GM18498 (cell line): Measurements from ENCODE around the gene BBS9.
A peak's percentile ranks its signal among the peaks of the same experiment; 100 is the strongest.
"Not testable (repeated sequence)": the region's sequence is repeated elsewhere in the genome, so short reads cannot be mapped to it uniquely, and the experiment has no call there.

Experiments used
- ATAC-seq: cut with Tn5 transposase; IDR thresholded peaks from one replicate; pipeline ENCODE4 v1.9.1; 2021; ENCODE audit warnings: mild to moderate bottlenecking, moderate library complexity; ENCODE audit not compliant: unreplicated experiment

BBS9 gene

GRCh38 chr7:33193308-33193864 lies 64.0 kb downstream of the BBS9 start:
- peak; percentile 56 for ATAC-seq

GRCh38 chr7:33195264-33195663 lies 65.9 kb downstream of the BBS9 start:
- ATAC-seq = no peak

GRCh38 chr7:33196221-33196620 lies 66.9 kb downstream of the BBS9 start:
- ATAC-seq = no peak

GRCh38 chr7:33200282-33200681 lies 70.9 kb downstream of the BBS9 start:
- no peak for ATAC-seq

GRCh38 chr7:33201821-33202220 lies 72.5 kb downstream of the BBS9 start:
- ATAC-seq = no peak

GRCh38 chr7:33210958-33211357 lies 81.6 kb downstream of the BBS9 start:
- no peak for ATAC-seq

GRCh38 chr7:33212144-33212543 lies 82.8 kb downstream of the BBS9 start:
- ATAC-seq = no peak

- no peak for ATAC-seq
Measured at GRCh38 chr7:33215992-33216391, 86.6 kb downstream of the BBS9 start.

GRCh38 chr7:33217595-33217994 lies 88.2 kb downstream of the BBS9 start:
- no peak for ATAC-seq

- not testable (repeated sequence) for ATAC-seq
Measured at GRCh38 chr7:33218841-33219535, 89.6 kb downstream of the BBS9 start.

GRCh38 chr7:33220231-33220630 lies 90.9 kb downstream of the BBS9 start:
- no peak for ATAC-seq

- ATAC-seq = no peak
Measured at GRCh38 chr7:33221390-33221789, 92.0 kb downstream of the BBS9 start.

GRCh38 chr7:33232632-33233145 lies 103.3 kb downstream of the BBS9 start:
- no peak for ATAC-seq

- no peak for ATAC-seq
Measured at GRCh38 chr7:33233659-33234058, 104.3 kb downstream of the BBS9 start.

- no peak for ATAC-seq
Measured at GRCh38 chr7:33237036-33237435, 107.7 kb downstream of the BBS9 start.

- ATAC-seq = no peak
Measured at GRCh38 chr7:33243319-33243881, 114.0 kb downstream of the BBS9 start.

- ATAC-seq = no peak
Measured at GRCh38 chr7:33248671-33249070, 119.3 kb downstream of the BBS9 start.

GRCh38 chr7:33250421-33250871 lies 121.1 kb downstream of the BBS9 start:
- no peak for ATAC-seq

GRCh38 chr7:33251301-33251700 lies 121.9 kb downstream of the BBS9 start:
- no peak for ATAC-seq

GRCh38 chr7:33258491-33258951 lies 129.2 kb downstream of the BBS9 start:
- ATAC-seq = no peak

GRCh38 chr7:33261585-33261984 lies 132.2 kb downstream of the BBS9 start:
- ATAC-seq = peak; percentile 82

GRCh38 chr7:33262476-33262875 lies 133.1 kb downstream of the BBS9 start:
- no peak for ATAC-seq
